ENCODE measurements around the gene ARL15. TPM values are rescaled to one million over a fixed set of nuclear protein-coding genes. Genes with fewer than 3 reads are reported as not detected.

The ARL15 gene
- total RNA-seq, 1 donor from 2014 or later = 16.9 TPM

GRCh38 chr5:53936481-53937352 is 373.7 kb downstream of the ARL15 start:
- no peak for DNase-seq (ENCODE audit: extremely low spot score, unreplicated experiment)
- TF ChIP-seq CTCF (conservative IDR thresholded peaks at IDR 0.05) = no peak
- Mint-ChIP-seq H3K4me1 (ENCODE audit: unreplicated experiment) (peaks cover 5% of the 10 kb centered on the region), H3K27me3 (no peaks in the 10 kb centered on the region), H3K36me3 (peaks cover 3% of the 10 kb centered on the region), H3K4me3 (no peak overlapping the region), H3K9me3 (no peaks in the 10 kb centered on the region), H3K27ac (no peak overlapping the region)

- no peak overlapping the region for H3K27ac Mint-ChIP-seq
- H3K36me3 Mint-ChIP-seq = peaks cover 3% of the 10 kb centered on the region
- no peak for DNase-seq (ENCODE audit: extremely low spot score, unreplicated experiment)
- no peaks in the 10 kb centered on the region for H3K9me3 Mint-ChIP-seq
- no peak for TF ChIP-seq CTCF (conservative IDR thresholded peaks at IDR 0.05)
- no peaks in the 10 kb centered on the region for H3K4me1 Mint-ChIP-seq (ENCODE audit: unreplicated experiment)
- H3K27me3 Mint-ChIP-seq = no peaks in the 10 kb centered on the region
- H3K4me3 Mint-ChIP-seq = no peak overlapping the region
Measured at GRCh38 chr5:53934151-53934820, 376.1 kb downstream of the ARL15 start.

DNA sequence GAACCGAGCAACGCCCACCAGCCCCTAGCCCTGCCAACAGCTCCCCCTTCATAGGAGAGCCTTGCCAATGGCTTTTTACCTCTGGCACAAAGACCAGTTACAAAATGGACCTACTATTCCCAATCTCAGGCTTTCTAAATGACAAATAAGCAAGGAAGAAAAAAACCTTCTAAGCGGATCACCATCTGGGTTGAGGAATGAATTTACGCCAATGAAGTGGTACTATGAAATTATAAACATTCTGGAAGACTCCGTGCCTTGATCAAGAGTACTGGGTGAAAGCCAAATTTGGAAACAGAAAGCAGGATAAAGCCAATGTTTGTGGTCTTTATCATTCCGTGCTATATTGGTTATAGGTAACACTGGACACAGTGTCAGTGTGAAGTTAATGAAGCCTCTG is 378.0 kb downstream of the ARL15 start:
- Mint-ChIP-seq H3K36me3 (no peaks in the 10 kb centered on the region), H3K4me3 (no peak overlapping the region), H3K4me1 (ENCODE audit: unreplicated experiment) (peaks cover 4% of the 10 kb centered on the region), H3K9me3 (no peaks in the 10 kb centered on the region), H3K27me3 (no peaks in the 10 kb centered on the region), H3K27ac (no peak overlapping the region)
- no peak for TF ChIP-seq CTCF (conservative IDR thresholded peaks at IDR 0.05)
- DNase-seq (ENCODE audit: extremely low spot score, unreplicated experiment) = no peak

GRCh38 chr5:53930457-53930856 is 379.9 kb downstream of the ARL15 start:
- TF ChIP-seq CTCF (conservative IDR thresholded peaks at IDR 0.05) = no peak
- no peak overlapping the region for H3K27ac Mint-ChIP-seq
- H3K27me3 Mint-ChIP-seq = no peaks in the 10 kb centered on the region
- H3K9me3 Mint-ChIP-seq = no peaks in the 10 kb centered on the region
- no peak for DNase-seq (ENCODE audit: extremely low spot score, unreplicated experiment)
- peaks cover 4% of the 10 kb centered on the region for H3K4me1 Mint-ChIP-seq (ENCODE audit: unreplicated experiment)
- H3K4me3 Mint-ChIP-seq = no peak overlapping the region
- H3K36me3 Mint-ChIP-seq = no peaks in the 10 kb centered on the region

- no peak for TF ChIP-seq CTCF (conservative IDR thresholded peaks at IDR 0.05)
- H3K27ac Mint-ChIP-seq = no peak overlapping the region
- no peaks in the 10 kb centered on the region for H3K36me3 Mint-ChIP-seq
Measured at GRCh38 chr5:53929570-53929969, 380.8 kb downstream of the ARL15 start.

More at GRCh38 chr5:53929570-53929969, 380.8 kb downstream of the ARL15 start:
- DNase-seq (ENCODE audit: extremely low spot score, unreplicated experiment) = no peak
- Mint-ChIP-seq H3K4me1 (ENCODE audit: unreplicated experiment) (peaks cover 4% of the 10 kb centered on the region), H3K9me3 (no peaks in the 10 kb centered on the region), H3K27me3 (no peaks in the 10 kb centered on the region), H3K4me3 (no peak overlapping the region)
